BLaER1 treated with 17β-estradiol and CSF1 and Interleukin-3, amounts not matched to agents 10 nM and 100 nM (cell line): ENCODE data around the gene RSRP1.
A peak's percentile ranks its signal among the peaks of the same experiment; 100 is the strongest.

Experiments
- H3K27ac ChIP-seq, 11 experiments: shearing (Covaris generic); formaldehyde crosslinking; 2 replicates each; pipeline ENCODE4 v1.8.1; 2022
- H3K27me3 ChIP-seq, 11 experiments: shearing (Covaris generic); formaldehyde crosslinking; 2 replicates each; pipeline ENCODE4 v1.8.1; 2022
- H3K36me3 ChIP-seq, 11 experiments: shearing (Covaris generic); formaldehyde crosslinking; 2 replicates each; pipeline ENCODE4 v1.8.1; 2022
- H3K4me1 ChIP-seq, 10 experiments: shearing (Covaris generic); formaldehyde crosslinking; 2 replicates each; pipeline ENCODE4 v1.8.1; 2022
- H3K4me2 ChIP-seq, 11 experiments: shearing (Covaris generic); formaldehyde crosslinking; 2 replicates each; pipeline ENCODE4 v1.8.1; 2022
- H3K4me3 ChIP-seq, 10 experiments: shearing (Covaris generic); formaldehyde crosslinking; 2 replicates each; pipeline ENCODE4 v1.8.1; 2022
- H3K9ac ChIP-seq, 11 experiments: shearing (Covaris generic); formaldehyde crosslinking; 2 replicates each; pipeline ENCODE4 v1.8.1; 2022
- H3K9me3 ChIP-seq, 11 experiments: shearing (Covaris generic); formaldehyde crosslinking; replicated peaks in 1 of 11; 2 replicates each; pipeline ENCODE4 v1.8.1; 2022
- H4K20me1 ChIP-seq, 11 experiments: shearing (Covaris generic); formaldehyde crosslinking; 2 replicates each; pipeline ENCODE4 v1.8.1; 2022
- Cebpa-rat ChIP-seq, 11 experiments: shearing (Covaris generic); IDR thresholded peaks; 2 replicates each; pipeline ENCODE4 v1.8.1; 2022

RSRP1 gene

GRCh38 chr1:25208561-25209222 lies 38.6 kb downstream of the RSRP1 start:
- Histone ChIP-seq H3K9ac (no peak overlapping the region), H3K4me3 (no peak overlapping the region), H3K9me3 (no peaks in the 10 kb centered on the region), H4K20me1 (no peaks in the 10 kb centered on the region; a peak in 1 of 22 replicates), H3K27ac (no peak overlapping the region), H3K4me1 (no peaks in the 10 kb centered on the region; a peak in 1 of 20 replicates), H3K4me2 (no peak overlapping the region), H3K27me3 (peaks cover 0 to 5% (median 0%) of the 10 kb centered on the region in 11 experiments; a peak in 3 of 22 replicates), H3K36me3 (no peaks in the 10 kb centered on the region)
- no peak for TF ChIP-seq Cebpa-rat (IDR thresholded peaks at IDR 0.05)

GRCh38 chr1:25208092-25208491 lies 39.2 kb downstream of the RSRP1 start:
- no peak overlapping the region for H3K4me2 ChIP-seq
- no peak overlapping the region for H3K27ac ChIP-seq
- no peak overlapping the region for H3K9ac ChIP-seq
- H3K4me1 ChIP-seq: no peaks in the 10 kb centered on the region; a peak in 1 of 20 replicates
- no peaks in the 10 kb centered on the region; a peak in 1 of 22 replicates for H4K20me1 ChIP-seq
- no peak overlapping the region for H3K4me3 ChIP-seq
- TF ChIP-seq Cebpa-rat (IDR thresholded peaks at IDR 0.05): no peak
- no peaks in the 10 kb centered on the region for H3K9me3 ChIP-seq
- peaks cover 0 to 9% (median 0%) of the 10 kb centered on the region in 11 experiments; a peak in 5 of 22 replicates for H3K27me3 ChIP-seq
- H3K36me3 ChIP-seq: no peaks in the 10 kb centered on the region

- Histone ChIP-seq H3K27ac (no peak overlapping the region), H3K36me3 (no peaks in the 10 kb centered on the region), H4K20me1 (peaks cover 0 to 5% (median 0%) of the 10 kb centered on the region in 11 experiments; a peak in 2 of 22 replicates), H3K4me2 (no peak overlapping the region), H3K4me1 (no peaks in the 10 kb centered on the region; a peak in 1 of 20 replicates), H3K9me3 (no peaks in the 10 kb centered on the region), H3K4me3 (no peak overlapping the region), H3K27me3 (peaks cover 3 to 27% (median 17%) of the 10 kb centered on the region in 11 experiments; a peak in 21 of 22 replicates), H3K9ac (no peak overlapping the region)
- TF ChIP-seq Cebpa-rat (IDR thresholded peaks at IDR 0.05): no peak
Observed at GRCh38 chr1:25206201-25206600, 41.1 kb downstream of the RSRP1 start.

GRCh38 chr1:25205786-25206185 lies 41.5 kb downstream of the RSRP1 start:
- Histone ChIP-seq H3K27ac (no peak overlapping the region), H3K36me3 (no peaks in the 10 kb centered on the region), H3K9me3 (no peaks in the 10 kb centered on the region), H3K4me3 (no peak overlapping the region), H3K27me3 (peaks cover 7 to 31% (median 21%) of the 10 kb centered on the region in 11 experiments), H4K20me1 (peaks cover 0 to 10% (median 0%) of the 10 kb centered on the region in 11 experiments; a peak in 4 of 22 replicates), H3K4me2 (no peak overlapping the region), H3K4me1 (no peaks in the 10 kb centered on the region; a peak in 1 of 20 replicates), H3K9ac (no peak overlapping the region)
- no peak for TF ChIP-seq Cebpa-rat (IDR thresholded peaks at IDR 0.05)

- no peaks in the 10 kb centered on the region for H3K36me3 ChIP-seq
- no peak overlapping the region for H3K9ac ChIP-seq
- H3K4me3 ChIP-seq: no peak overlapping the region
- H3K4me2 ChIP-seq: no peak overlapping the region
- peaks cover 0 to 5% (median 3%) of the 10 kb centered on the region in 10 experiments; a peak in 11 of 20 replicates for H3K4me1 ChIP-seq
- H4K20me1 ChIP-seq: peaks cover 0 to 18% (median 5%) of the 10 kb centered on the region in 11 experiments; a peak in 9 of 22 replicates
- peaks cover 16 to 39% (median 29%) of the 10 kb centered on the region in 11 experiments for H3K27me3 ChIP-seq
- no peak for TF ChIP-seq Cebpa-rat (IDR thresholded peaks at IDR 0.05)
- H3K9me3 ChIP-seq: no peaks in the 10 kb centered on the region
- H3K27ac ChIP-seq: no peak overlapping the region
Observed at GRCh38 chr1:25204797-25205480, 42.3 kb downstream of the RSRP1 start.

GRCh38 chr1:25201006-25201405 lies 46.2 kb downstream of the RSRP1 start:
- H3K4me2 ChIP-seq: no peak overlapping the region
- H3K36me3 ChIP-seq: no peaks in the 10 kb centered on the region
- no peaks in the 10 kb centered on the region for H3K9me3 ChIP-seq
- no peak overlapping the region for H3K9ac ChIP-seq
- no peak overlapping the region for H3K4me3 ChIP-seq
- H4K20me1 ChIP-seq: peaks cover 0 to 43% (median 21%) of the 10 kb centered on the region in 11 experiments; a peak in 13 of 22 replicates
- TF ChIP-seq Cebpa-rat (IDR thresholded peaks at IDR 0.05): no peak
- H3K27me3 ChIP-seq: peaks cover 34 to 73% (median 60%) of the 10 kb centered on the region in 11 experiments
- peaks cover 23 to 38% (median 35%) of the 10 kb centered on the region in 10 experiments for H3K4me1 ChIP-seq
- H3K27ac ChIP-seq: no peak overlapping the region

- Histone ChIP-seq H3K27ac (no peak overlapping the region), H3K9me3 (no peaks in the 10 kb centered on the region), H3K36me3 (no peaks in the 10 kb centered on the region), H3K4me3 (no peak overlapping the region), H4K20me1 (peaks cover 0 to 51% (median 21%) of the 10 kb centered on the region in 11 experiments; a peak in 14 of 22 replicates), H3K27me3 (peaks cover 34 to 82% (median 67%) of the 10 kb centered on the region in 11 experiments), H3K4me2 (peak overlapping the region; percentile 78 to 98 (median 90); a peak in 21 of 22 replicates), H3K9ac (no peak overlapping the region; a peak in 1 of 22 replicates), H3K4me1 (peaks cover 23 to 38% (median 35%) of the 10 kb centered on the region in 10 experiments)
- TF ChIP-seq Cebpa-rat (IDR thresholded peaks at IDR 0.05): no peak
Observed at GRCh38 chr1:25199819-25200620, 47.2 kb downstream of the RSRP1 start.

GRCh38 chr1:25198663-25199252 lies 48.5 kb downstream of the RSRP1 start:
- Histone ChIP-seq H3K4me2 (peak overlapping the region; percentile 78 to 98 (median 90)), H3K4me1 (peaks cover 23 to 38% (median 35%) of the 10 kb centered on the region in 10 experiments), H3K9me3 (no peaks in the 10 kb centered on the region), H3K9ac (peak overlapping the region; percentile 16 to 59 (median 54); a peak in 19 of 22 replicates), H3K36me3 (no peaks in the 10 kb centered on the region), H3K27me3 (peaks cover 34 to 83% (median 67%) of the 10 kb centered on the region in 11 experiments), H3K27ac (peak overlapping the region in 9 of 11 experiments; percentile 36 to 68 (median 57); a peak in 17 of 22 replicates), H3K4me3 (peak overlapping the region; percentile 12 to 48 (median 38); a peak in 16 of 20 replicates), H4K20me1 (peaks cover 0 to 51% (median 21%) of the 10 kb centered on the region in 11 experiments; a peak in 13 of 22 replicates)
- peak in 2 of 11 experiments; percentile 27 to 47; a peak in 1 of 22 replicates for TF ChIP-seq Cebpa-rat (IDR thresholded peaks at IDR 0.05)
